Stimulated activated CD4-positive, alpha-beta T cell treated with anti-CD3 and anti-CD28 coated beads, Interleukin-1b, Interleukin-23, amount 100 ng/mL, for 4 hours (primary cell): ENCODE data around the gene NOPCHAP1.

ENCODE experiments used
- DNase-seq, 2 donors: peaks; one replicate each; pipeline ENCODE4 v3.0.0-alpha.2; 2020; ENCODE audit warnings: low read depth in 2 of 2

Gene NOPCHAP1

GRCh38 chr12:105020241-105020962 lies 34.3 kb downstream of the NOPCHAP1 start:
- no peak for DNase-seq

- DNase-seq = no peak
Measured at GRCh38 chr12:105024928-105025327, 38.8 kb downstream of the NOPCHAP1 start.

- DNase-seq = no peak
Measured at GRCh38 chr12:105025890-105026289, 39.8 kb downstream of the NOPCHAP1 start.

DNA sequence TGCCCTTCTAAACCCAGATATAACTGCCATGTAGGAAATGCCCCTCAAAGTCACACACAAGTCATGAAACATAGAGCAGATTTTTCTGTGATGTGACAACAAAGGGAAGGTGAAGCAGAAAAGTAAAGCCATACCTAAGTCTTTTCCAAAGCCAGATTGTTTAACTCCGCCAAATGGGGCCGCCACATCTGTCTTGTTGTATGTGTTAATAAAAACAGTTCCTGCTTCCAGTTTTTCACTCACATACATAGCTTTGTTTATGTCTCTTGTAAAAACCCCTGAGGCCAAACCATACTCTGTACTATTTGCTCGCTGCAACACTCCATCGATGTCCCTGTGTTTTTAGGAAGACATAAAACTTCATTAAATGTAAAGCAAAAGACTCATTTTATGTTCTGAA lies 40.3 kb downstream of the NOPCHAP1 start:
- DNase-seq = no peak

- no peak for DNase-seq
Measured at GRCh38 chr12:105030820-105031807, 45.0 kb downstream of the NOPCHAP1 start.

GRCh38 chr12:105032703-105033357 lies 46.7 kb downstream of the NOPCHAP1 start:
- DNase-seq = no peak

GRCh38 chr12:105033851-105034250 lies 47.7 kb downstream of the NOPCHAP1 start:
- DNase-seq = no peak
